ENCODE data around the gene CC2D2A.
"Not testable (repeated sequence)": the region's sequence is repeated elsewhere in the genome, so short reads cannot be mapped to it uniquely, and the experiment has no call there.

Gene CC2D2A

GRCh38 chr4:15470128-15470475 is 420 bp downstream of the CC2D2A start:
- no peak for DNase-seq

- DNase-seq, result no peak
Observed at GRCh38 chr4:15476396-15476795, 6.7 kb downstream of the CC2D2A start.

GRCh38 chr4:15478724-15479088 is 9.0 kb downstream of the CC2D2A start:
- DNase-seq, result no peak

DNA sequence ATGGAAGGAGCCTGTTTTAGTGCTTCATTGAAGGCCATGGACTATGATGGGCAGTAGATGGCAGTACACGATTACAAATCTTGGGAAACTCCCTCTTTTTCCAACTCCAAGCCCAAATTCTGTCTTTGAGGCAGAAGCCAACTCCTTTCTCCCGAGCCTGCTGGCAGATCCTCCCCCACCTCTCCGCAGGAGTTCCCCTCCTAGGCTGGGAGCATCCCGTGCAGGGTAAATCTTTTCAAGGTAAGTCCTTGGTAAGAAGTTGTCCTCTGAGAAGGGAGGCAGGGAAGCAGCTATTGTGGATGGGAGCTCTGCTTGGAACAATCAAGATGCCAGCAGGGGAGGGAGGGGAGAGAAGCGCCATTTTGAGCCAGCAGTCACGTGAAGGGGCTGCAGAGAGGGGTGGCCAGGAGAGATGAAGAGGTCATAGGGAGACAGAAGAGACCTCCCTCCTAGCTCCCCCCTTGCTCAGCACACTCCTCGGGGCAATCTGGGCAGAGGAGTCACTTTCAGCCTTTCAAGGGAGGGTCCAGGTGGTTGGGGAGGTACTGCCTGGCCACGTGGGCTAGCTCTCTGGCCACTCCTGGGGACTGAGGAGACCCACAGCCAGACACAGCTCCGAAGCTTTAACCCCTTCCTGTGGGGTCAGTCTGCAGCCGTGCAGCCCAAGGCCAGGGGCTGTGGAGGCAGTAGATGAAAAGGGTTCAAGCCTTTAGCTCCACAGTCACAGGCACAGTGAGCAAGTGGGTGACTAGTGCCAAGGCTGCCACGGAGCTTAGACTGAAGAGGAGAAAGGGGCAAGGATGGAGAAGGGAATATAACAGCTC is 9.6 kb downstream of the CC2D2A start:
- DNase-seq, result no peak

DNA sequence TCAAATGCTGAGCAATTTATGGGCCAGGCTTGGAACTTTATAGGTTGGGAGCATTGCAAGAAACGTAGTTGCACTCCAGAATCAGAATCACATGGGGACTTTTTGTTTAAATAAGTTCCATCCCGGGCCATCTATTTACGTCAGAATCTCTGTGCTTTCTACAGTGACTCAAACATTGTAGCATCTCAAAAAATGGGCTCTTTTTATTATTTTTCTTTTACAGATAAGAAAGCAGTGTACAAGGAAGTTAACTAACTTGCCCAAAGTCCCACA is 10.2 kb downstream of the CC2D2A start:
- no peak for DNase-seq

- DNase-seq, result no peak
Observed at GRCh38 chr4:15481961-15482745, 12.5 kb downstream of the CC2D2A start.

DNA sequence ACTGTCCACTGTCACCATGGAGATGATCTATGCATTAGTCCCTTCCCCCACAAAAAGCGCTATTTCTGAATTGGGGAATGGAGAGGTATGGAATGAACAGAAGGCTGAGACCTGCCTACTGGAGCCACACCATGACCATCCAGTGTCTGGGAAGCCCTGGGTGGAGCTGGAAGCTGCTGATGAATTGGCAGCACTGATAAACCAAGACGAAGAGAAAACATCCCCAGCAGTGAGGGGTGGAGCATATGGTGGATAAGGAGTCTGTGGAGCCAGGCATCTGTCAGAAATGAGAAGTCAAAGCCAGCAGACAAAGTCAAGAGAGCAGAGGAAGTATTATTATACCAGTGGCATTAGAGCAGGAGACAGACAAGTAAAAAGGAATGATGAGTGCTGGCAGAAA is 13.2 kb downstream of the CC2D2A start:
- no peak for DNase-seq

DNA sequence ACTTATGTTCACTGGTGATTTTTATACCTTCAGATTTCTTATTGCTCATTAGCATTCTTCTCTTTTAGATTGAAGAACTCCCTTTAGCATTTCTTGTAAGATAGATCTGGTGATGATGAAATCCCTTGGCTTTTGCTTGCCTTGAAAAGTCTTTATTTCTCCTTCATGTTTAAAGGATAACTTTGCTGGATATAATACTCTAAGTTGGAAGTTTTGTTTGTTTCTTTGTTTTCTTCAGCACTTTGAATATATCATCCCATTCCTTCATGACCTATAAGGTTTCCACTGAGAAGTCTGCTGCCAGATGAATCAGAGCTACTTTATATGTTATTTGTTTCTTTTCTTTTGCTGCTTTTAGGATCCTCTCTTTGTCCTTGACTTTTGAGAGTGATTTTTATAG is 18.5 kb downstream of the CC2D2A start:
- no peak for DNase-seq

- no peak for DNase-seq
Observed at GRCh38 chr4:15488658-15489470, 19.2 kb downstream of the CC2D2A start.

GRCh38 chr4:15489551-15489950 is 19.9 kb downstream of the CC2D2A start:
- DNase-seq, result no peak

- DNase-seq, result no peak
Observed at GRCh38 chr4:15493411-15493810, 23.7 kb downstream of the CC2D2A start.

- no peak for DNase-seq
Observed at GRCh38 chr4:15495621-15496020, 25.9 kb downstream of the CC2D2A start.

GRCh38 chr4:15498356-15498755 is 28.7 kb downstream of the CC2D2A start:
- DNase-seq, result no peak

DNA sequence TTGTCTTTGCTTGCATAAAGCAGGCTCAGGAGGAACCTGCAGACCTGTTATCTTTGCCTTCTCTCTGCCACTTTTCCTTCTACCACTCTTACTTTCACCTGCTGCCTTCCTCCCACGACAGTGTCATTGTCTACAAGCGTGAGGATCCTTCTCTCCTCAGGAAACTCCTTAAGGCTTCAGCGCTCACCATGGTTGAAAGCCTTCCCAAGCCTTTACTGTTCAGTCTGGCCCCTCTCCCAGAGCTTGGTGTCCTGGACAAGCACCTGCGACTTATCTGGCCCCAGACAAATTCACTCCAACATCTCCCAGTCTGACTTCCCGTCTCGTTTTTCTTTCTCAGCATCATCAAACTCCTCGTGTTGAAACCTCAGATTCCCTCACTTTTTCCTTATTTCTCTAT is 31.0 kb downstream of the CC2D2A start:
- no peak for DNase-seq

GRCh38 chr4:15501941-15502340 is 32.3 kb downstream of the CC2D2A start:
- DNase-seq, result no peak

- no peak for DNase-seq
Observed at GRCh38 chr4:15502384-15502783, 32.7 kb downstream of the CC2D2A start.

DNA sequence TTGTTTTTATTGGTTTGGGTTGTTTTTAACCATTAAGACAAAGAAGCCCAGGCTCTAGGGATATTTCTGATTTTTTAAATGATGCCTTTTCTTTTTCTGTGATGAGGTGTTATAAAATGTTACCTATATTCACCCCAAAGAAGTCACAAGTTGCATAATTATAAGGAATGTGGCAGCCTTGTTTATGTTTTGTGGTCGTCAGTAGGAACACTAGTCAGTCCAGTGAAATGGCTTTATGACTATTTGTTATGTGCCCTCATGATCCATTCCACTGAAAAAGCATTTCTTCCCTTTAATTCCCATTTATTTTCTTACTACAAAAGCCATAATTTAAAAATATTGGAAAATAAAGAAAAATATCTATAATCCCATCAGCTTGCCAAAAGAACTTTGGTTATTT is 34.4 kb downstream of the CC2D2A start:
- no peak for DNase-seq

- no peak for DNase-seq
Observed at GRCh38 chr4:15506464-15506863, 36.8 kb downstream of the CC2D2A start.

GRCh38 chr4:15507679-15508078 is 38.0 kb downstream of the CC2D2A start:
- no peak for DNase-seq

GRCh38 chr4:15510961-15511360 is 41.3 kb downstream of the CC2D2A start:
- DNase-seq, result no peak

DNA sequence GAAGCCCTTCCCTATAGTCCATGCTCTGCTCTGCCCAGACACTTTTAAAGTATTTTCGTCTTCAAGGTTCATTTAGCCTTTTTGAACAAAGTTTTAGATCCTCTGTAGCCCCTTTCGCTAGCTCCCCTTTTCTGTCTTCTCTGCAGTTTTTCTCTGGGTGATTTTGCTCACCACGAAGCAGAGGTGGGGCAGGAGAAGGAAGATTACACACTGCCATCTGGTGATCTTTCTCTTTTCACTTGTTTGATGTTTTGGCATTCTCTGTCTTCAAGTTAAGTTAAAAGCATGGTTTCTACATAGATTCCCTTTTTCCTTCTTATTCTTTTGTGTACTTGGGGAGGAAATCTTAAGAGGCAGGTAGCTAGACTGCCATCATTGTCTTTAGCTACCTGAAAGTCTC is 43.9 kb downstream of the CC2D2A start:
- no peak for DNase-seq

GRCh38 chr4:15515106-15515505 is 45.4 kb downstream of the CC2D2A start:
- no peak for DNase-seq

- DNase-seq, result no peak
Observed at GRCh38 chr4:15516494-15516893, 46.8 kb downstream of the CC2D2A start.

DNA sequence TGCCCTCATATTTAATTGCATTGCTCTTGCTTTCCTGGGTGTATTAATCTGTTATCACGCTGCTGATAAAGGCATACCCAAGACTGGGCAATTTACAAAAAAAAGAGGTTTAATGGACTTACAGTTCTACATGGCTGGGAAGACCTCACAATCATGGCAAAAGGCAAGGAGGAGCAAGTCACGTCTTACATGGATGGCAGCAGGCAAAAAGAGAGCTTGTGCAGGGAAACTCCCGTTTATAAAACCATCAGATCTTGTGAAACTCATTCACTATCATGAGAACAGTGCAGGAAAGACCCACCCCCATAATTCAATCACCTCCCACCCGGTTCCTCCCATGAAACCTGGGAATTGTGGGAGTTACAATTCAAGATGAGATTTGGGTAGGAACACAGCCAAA is 48.0 kb downstream of the CC2D2A start:
- DNase-seq, result not testable (repeated sequence)
